Sigmoid colon (tissue), 7 donors: Measurements from ENCODE around the gene CD93. TPM values are rescaled to one million over a fixed set of nuclear protein-coding genes. Genes with fewer than 3 reads are reported as not detected.

Experiments
- DNase-seq: peaks from one replicate; pipeline ENCODE4 v3.0.0-alpha.2; 2019
- H3K27ac ChIP-seq, 4 donors: fragments of 200-600 bp; sonication (generic); one replicate each; pipeline ENCODE4 v1.5.1; 2016 to 2019; ENCODE audit warnings: mild to moderate bottlenecking in 1 of 4
- H3K27me3 ChIP-seq, 3 donors: fragments of 200-600 bp; sonication (generic); one replicate each; pipeline ENCODE4 v1.5.1; 2019; ENCODE audit warnings: mild to moderate bottlenecking in 1 of 3
- H3K36me3 ChIP-seq, 4 donors: fragments of 200-600 bp; sonication (generic); one replicate each; pipeline ENCODE4 v1.5.1; 2016 to 2019
- H3K4me1 ChIP-seq, 4 donors: fragments of 200-600 bp; sonication (generic); one replicate each; pipeline ENCODE4 v1.5.1; 2017 to 2019
- H3K4me3 ChIP-seq, 4 donors: fragments of 200-600 bp; sonication (generic); one replicate each; pipeline ENCODE4 v1.5.1; 2017 to 2019; ENCODE audit warnings: mild to moderate bottlenecking in 2 of 4, moderate library complexity in 1 of 4
- H3K9me3 ChIP-seq, 4 donors: fragments of 200-600 bp in 3 of 4; sonication (generic) in 3 of 4; one replicate each; pipeline versions ENCODE4 v1.5.1 to v1.6.1; 2013 to 2019
- CTCF ChIP-seq, 4 experiments: fragments of 450-650 bp in 3 of 4; fragments of 200-600 bp in 1 of 4; IDR thresholded peaks; one replicate each; pipeline ENCODE4 v1.5.1; 2016 to 2019; ENCODE audit warnings: antibody characterized with exemption in 4 of 4, mild to moderate bottlenecking in 3 of 4, moderate library complexity in 2 of 4
- EP300 ChIP-seq, 4 donors: sonication (generic); formaldehyde crosslinking; IDR thresholded peaks; one replicate each; pipeline ENCODE4 v1.6.1; 2017; ENCODE audit warnings: antibody characterized with exemption in 4 of 4
- POLR2A ChIP-seq, 2 donors: fragments of 450-650 bp; IDR thresholded peaks; one replicate each; pipeline ENCODE4 v1.6.1; 2016; ENCODE audit warnings: antibody characterized with exemption in 2 of 2, mild to moderate bottlenecking in 2 of 2, moderate library complexity in 2 of 2
- POLR2AphosphoS5 ChIP-seq, 4 donors: sonication (generic); formaldehyde crosslinking; IDR thresholded peaks; one replicate each; pipeline ENCODE4 v1.6.1; 2017; ENCODE audit warnings: antibody characterized with exemption in 4 of 4
- WGBS, 2 donors: extraction: QIAGEN DNeasy Blood & Tissue Kit; methylation state at CpG; one replicate each; pipeline ENCODE4 v1.1.7; 2013; 5-methylcytosine and 5-hydroxymethylcytosine counted together
- intact Hi-C: fragments of 100-400 bp; cut with DNase I; formaldehyde crosslinking; loops from one replicate; pipeline ENCODE4 v1.15.1; 2023
- polyA plus RNA-seq, 3 donors: library from polyadenylated mRNA; stranded (reverse); fragments of 200-250 nt; gene quantifications; one replicate each; pipeline ENCODE4 v1.2.3, GENCODE V29; 2013
- total RNA-seq, 4 donors: library from RNA; depleted of rRNA; stranded (reverse); fragments of >200 nt; gene quantifications; one replicate each; pipeline ENCODE4 v1.1.0, GENCODE V29; 2016
- donor health status: healthy with polysubstance abuse.
- donor health status: Bipolar disorder and iron deficiency.
- donor health status: healthy.

The CD93 gene
- total and polyA plus RNA-seq, 7 donors = 1.8 to 27.2 (median 14.5) TPM

GRCh38 chr20:23074052-23074451 is 12.1 kb downstream of the CD93 start:
- no peak for TF ChIP-seq POLR2AphosphoS5 (IDR thresholded peaks at IDR 0.05)
- TF ChIP-seq EP300 (IDR thresholded peaks at IDR 0.05) = no peak
- TF ChIP-seq CTCF (IDR thresholded peaks at IDR 0.05) = no peak
- no peak for TF ChIP-seq POLR2A (IDR thresholded peaks at IDR 0.05)
- no peaks in the 10 kb centered on the region for H3K27me3 ChIP-seq
- no peaks in the 10 kb centered on the region for H3K9me3 ChIP-seq
- H3K27ac ChIP-seq = no peak overlapping the region
- H3K4me3 ChIP-seq = no peak overlapping the region
- 83 to 89% methylated on average over 3 of the region's 3 CpGs for WGBS, 2 donors
- no peaks in the 10 kb centered on the region for H3K4me1 ChIP-seq
- no peaks in the 10 kb centered on the region for H3K36me3 ChIP-seq
- no peak for DNase-seq
- intact Hi-C loops = no loop called here

- no peaks in the 10 kb centered on the region for H3K4me1 ChIP-seq
- no peak overlapping the region for H3K27ac ChIP-seq
- no peaks in the 10 kb centered on the region for H3K27me3 ChIP-seq
- no peaks in the 10 kb centered on the region for H3K9me3 ChIP-seq
- DNase-seq = no peak
- TF ChIP-seq POLR2AphosphoS5 (IDR thresholded peaks at IDR 0.05) (no peak), POLR2A (IDR thresholded peaks at IDR 0.05) (no peak)
- 79% methylated on average over 11 of the region's 11 CpGs for whole genome bisulfite sequencing, 2 donors
- intact Hi-C loops = no loop called here
- no peak overlapping the region for H3K4me3 ChIP-seq
- no peaks in the 10 kb centered on the region for H3K36me3 ChIP-seq
These were observed 13.1 kb downstream of the CD93 start for GRCh38 chr20:23072892-23073586.

- Histone ChIP-seq H3K36me3 (no peaks in the 10 kb centered on the region), H3K27ac (no peak overlapping the region), H3K27me3 (no peaks in the 10 kb centered on the region), H3K4me3 (no peak overlapping the region), H3K9me3 (no peaks in the 10 kb centered on the region), H3K4me1 (no peaks in the 10 kb centered on the region)
- 36 to 68% methylated on average over 4 of the region's 4 CpGs for WGBS, 2 donors
- intact Hi-C loops = no loop called here
- DNase-seq = no peak
- TF ChIP-seq EP300 (IDR thresholded peaks at IDR 0.05) = no peak
- TF ChIP-seq CTCF (IDR thresholded peaks at IDR 0.05) = no peak
These were observed 14.1 kb downstream of the CD93 start for GRCh38 chr20:23071996-23072395.

GRCh38 chr20:23071398-23071797 is 14.7 kb downstream of the CD93 start:
- H3K9me3 ChIP-seq = no peaks in the 10 kb centered on the region
- no peak for TF ChIP-seq POLR2A (IDR thresholded peaks at IDR 0.05)
- no peak for TF ChIP-seq CTCF (IDR thresholded peaks at IDR 0.05)
- no peak for TF ChIP-seq EP300 (IDR thresholded peaks at IDR 0.05)
- no peak for TF ChIP-seq POLR2AphosphoS5 (IDR thresholded peaks at IDR 0.05)
- DNase-seq = no peak
- no peaks in the 10 kb centered on the region for H3K36me3 ChIP-seq
- 77 to 83% methylated on average over 3 of the region's 3 CpGs for WGBS, 2 donors
- no peaks in the 10 kb centered on the region for H3K27me3 ChIP-seq
- H3K4me3 ChIP-seq = no peak overlapping the region
- H3K27ac ChIP-seq = no peak overlapping the region
- intact Hi-C loops = no loop called here
- H3K4me1 ChIP-seq = no peaks in the 10 kb centered on the region

- TF ChIP-seq EP300 (IDR thresholded peaks at IDR 0.05) (no peak), POLR2AphosphoS5 (IDR thresholded peaks at IDR 0.05) (no peak), CTCF (IDR thresholded peaks at IDR 0.05) (no peak)
- intact Hi-C loops = no loop called here
- no peaks in the 10 kb centered on the region for H3K4me1 ChIP-seq
- no peak overlapping the region for H3K4me3 ChIP-seq
- no peaks in the 10 kb centered on the region for H3K9me3 ChIP-seq
- H3K27me3 ChIP-seq = no peaks in the 10 kb centered on the region
- no peaks in the 10 kb centered on the region for H3K36me3 ChIP-seq
- 75 to 84% methylated on average over 2 of the region's 2 CpGs for WGBS, 2 donors
- DNase-seq = no peak
- H3K27ac ChIP-seq = no peak overlapping the region
These were observed 17.0 kb downstream of the CD93 start for GRCh38 chr20:23069108-23069507.
